Panc1 (cell line): ENCODE results near the gene TNP1.

Experiments used
- CTCF ChIP-seq: fragments of 450-650 bp; IDR thresholded peaks from 2 replicates; pipeline ENCODE4 v1.5.1; 2017; ENCODE audit warnings: mild to moderate bottlenecking
- TCF7L2 ChIP-seq: IDR thresholded peaks from 2 replicates; pipeline ENCODE4 v1.6.1; 2011; ENCODE audit warnings: mild to moderate bottlenecking, low read depth, low read length, inconsistent platforms

GRCh38 chr2:216901273-216901672, 41.4 kb upstream of the TNP1 start:
- no peak for TF ChIP-seq CTCF
- TF ChIP-seq TCF7L2: no peak
